GM18499 (cell line): ENCODE measurements around the gene RNF186.
"Not testable (repeated sequence)": the region's sequence is repeated elsewhere in the genome, so short reads cannot be mapped to it uniquely, and the experiment has no call there.

Experiments used
- ATAC-seq: cut with Tn5 transposase; IDR thresholded peaks from one replicate; pipeline ENCODE4 v1.9.1; 2021; ENCODE audit warnings: moderate number of reproducible peaks; ENCODE audit not compliant: insufficient read depth, unreplicated experiment

Gene RNF186

GRCh38 chr1:19814681-19815503, at the start of gene RNF186:
Gene RNF186 (minus strand): TSS chr1:19815283. CDS start chr1:19815101, 182 bp downstream.
- no peak for ATAC-seq

DNA sequence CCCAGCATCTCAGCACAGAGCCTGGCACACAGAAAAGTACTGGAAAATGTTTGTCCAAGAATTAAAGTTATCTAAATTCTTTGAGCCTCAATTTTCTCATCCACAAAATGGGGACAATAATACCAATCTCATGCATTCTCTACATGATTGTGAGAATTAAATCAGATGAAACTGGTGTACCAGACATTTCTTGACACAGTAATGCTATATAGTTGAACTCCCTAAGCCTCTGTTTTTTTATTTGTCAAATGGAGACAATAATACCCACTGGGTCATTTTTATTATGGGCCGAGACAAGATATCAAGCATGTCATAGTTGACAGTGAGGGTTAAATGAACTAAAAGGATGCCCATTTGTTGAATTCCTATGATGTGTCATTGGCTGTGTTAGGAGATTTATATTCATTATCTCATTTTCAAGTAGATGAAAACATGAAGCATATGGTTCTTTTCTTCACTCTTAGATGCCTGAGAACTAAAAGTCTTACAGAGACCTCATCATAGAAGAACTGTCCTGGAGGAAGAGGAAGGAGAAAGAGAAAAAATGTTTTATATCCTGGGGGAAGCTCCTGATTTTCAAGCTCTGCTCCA, 49.6 kb upstream of the RNF186 start:
- no peak for ATAC-seq

DNA sequence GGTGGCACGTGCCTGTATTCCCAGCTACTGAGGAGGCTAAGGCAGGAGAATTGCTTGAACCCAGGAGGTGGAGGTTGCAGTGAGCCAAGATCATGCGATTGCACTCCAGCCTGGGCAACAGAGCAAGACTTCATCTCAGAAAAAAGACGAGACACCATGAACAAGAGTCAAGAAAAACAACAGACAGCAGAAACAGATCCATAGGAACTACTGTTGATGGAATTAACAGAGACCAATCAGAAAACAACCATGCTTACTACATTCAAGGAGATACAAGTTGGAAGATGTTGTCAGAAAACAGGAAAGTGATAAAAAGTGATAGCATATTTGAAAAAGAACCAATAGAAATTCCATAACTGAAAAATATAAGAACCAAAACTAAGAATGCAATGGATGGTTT, 47.9 kb upstream of the RNF186 start:
- no peak for ATAC-seq

GRCh38 chr1:19861842-19862530, 46.9 kb upstream of the RNF186 start:
- ATAC-seq: no peak

GRCh38 chr1:19861034-19861433, 46.0 kb upstream of the RNF186 start:
- ATAC-seq: no peak

- ATAC-seq: no peak
Observed at GRCh38 chr1:19860418-19860817, 45.3 kb upstream of the RNF186 start.

DNA sequence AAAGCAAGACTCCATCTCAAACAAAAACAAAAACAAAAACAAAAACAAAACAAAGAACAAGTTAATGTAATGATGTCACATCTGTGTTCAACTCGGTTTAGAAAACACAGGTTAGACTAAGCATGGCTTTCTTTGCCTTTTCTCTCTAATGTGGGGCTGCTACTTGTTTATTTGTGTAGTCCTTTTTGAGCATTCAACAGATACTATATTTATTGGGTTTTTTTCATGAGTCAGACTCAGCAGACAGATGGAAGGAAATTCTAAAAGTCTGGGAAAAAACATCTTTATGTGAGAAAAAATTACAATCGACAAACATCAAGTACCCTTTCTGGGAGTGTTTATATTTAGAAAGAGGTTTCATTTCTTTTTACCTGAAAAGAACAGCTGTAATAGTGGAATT, 44.8 kb upstream of the RNF186 start:
- ATAC-seq: no peak

DNA sequence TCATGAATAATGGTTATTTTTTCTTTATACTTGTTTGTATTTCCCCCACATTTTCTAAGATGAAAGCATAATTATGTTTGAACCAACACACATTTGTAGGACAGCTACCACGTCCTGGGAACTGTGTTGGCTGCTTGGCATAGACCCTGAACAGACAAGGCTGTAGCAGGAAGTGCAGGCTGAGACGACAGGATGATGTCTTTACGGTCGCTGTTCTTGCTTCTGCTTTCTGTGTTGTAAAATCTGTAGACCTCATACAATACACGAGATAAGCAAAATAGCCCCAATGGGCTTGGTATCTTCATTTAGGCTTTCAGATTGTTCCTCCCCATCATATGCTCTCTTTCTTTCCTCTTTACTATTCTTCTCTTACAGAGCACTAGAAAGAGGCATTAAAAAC, 43.8 kb upstream of the RNF186 start:
- no peak for ATAC-seq

GRCh38 chr1:19854866-19855265, 39.8 kb upstream of the RNF186 start:
- no peak for ATAC-seq

- ATAC-seq: no peak
Observed at GRCh38 chr1:19852036-19852435, 37.0 kb upstream of the RNF186 start.

- no peak for ATAC-seq
Observed at GRCh38 chr1:19850214-19850613, 35.1 kb upstream of the RNF186 start.

- not testable (repeated sequence) for ATAC-seq
Observed at GRCh38 chr1:19849307-19849706, 34.2 kb upstream of the RNF186 start.

GRCh38 chr1:19847334-19847733, 32.3 kb upstream of the RNF186 start:
- not testable (repeated sequence) for ATAC-seq

DNA sequence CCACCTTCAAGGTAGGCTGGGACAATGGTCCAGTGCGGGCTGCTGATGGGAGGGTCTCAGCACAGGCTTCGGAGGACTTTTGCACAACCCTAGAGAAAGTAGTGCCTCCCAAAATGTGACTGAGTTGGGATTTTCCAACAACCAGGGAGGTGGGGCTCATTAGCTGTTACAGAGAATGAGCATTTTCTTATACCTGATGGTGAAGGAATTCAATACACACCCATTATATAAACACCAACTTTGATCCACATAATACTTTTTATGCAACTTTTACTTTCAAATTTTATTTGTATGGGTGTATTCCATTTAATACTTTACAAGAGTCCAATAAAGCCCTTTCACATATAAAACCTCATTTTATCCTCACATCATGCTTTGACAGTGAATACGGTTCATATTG, 31.3 kb upstream of the RNF186 start:
- no peak for ATAC-seq

GRCh38 chr1:19845555-19845954, 30.5 kb upstream of the RNF186 start:
- ATAC-seq: no peak

DNA sequence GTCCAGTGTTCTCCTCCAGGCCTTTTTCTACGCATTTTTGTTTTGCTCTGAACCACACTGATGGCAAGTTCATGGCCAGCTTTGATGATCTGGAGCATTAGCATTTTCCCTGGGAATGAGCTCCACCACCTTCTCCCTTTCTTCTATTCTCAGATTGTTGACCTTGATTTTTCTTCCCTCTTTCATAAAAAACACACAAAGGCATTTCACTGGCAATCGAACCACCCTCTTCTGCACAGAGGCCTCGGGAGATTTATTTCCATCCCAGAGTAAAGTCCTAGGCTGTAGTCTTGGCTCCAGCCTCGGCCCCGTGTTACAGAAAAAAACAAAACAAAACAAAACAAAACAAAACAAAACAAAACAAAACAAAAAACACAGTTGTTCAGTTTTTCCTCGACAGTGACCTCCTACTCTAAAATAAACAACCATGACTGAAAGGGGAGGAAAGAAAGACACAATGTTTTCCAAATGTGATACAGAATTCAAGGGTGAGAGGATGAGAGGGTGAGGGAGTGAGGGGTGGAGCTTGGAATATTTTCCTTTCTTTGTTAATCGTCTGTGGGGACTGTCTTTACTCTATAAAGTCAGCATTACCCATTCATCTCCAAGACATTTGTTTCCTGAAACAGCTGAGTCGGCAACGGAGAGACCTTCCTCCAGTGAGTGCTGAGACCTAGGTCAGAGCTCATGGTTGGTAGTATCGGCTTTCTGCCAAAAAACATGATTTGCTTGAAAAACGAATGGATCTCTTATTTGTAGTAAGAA, 29.8 kb upstream of the RNF186 start:
- ATAC-seq: no peak

- ATAC-seq: no peak
Observed at GRCh38 chr1:19840228-19840627, 25.1 kb upstream of the RNF186 start.

DNA sequence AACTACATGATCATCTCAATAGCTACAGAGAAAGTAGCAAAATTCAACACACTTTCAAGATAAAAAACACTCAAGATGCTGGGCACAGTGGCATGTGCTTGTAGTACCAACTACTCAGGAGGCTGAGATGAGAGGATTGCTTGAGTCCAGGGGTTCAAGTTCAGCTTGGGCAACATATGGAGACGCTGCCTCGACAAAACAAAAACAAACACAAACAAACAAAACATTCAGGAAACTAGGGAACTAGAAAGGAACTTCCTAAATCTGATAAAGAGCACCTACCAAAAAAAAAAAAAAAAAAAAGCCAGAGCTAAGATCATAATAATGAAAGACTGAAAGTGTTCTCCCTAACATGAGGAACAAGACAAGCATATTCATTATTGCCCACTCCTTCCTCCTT, 22.8 kb upstream of the RNF186 start:
- ATAC-seq: no peak

- ATAC-seq: no peak
Observed at GRCh38 chr1:19835578-19835977, 20.5 kb upstream of the RNF186 start.

GRCh38 chr1:19831441-19831840, 16.4 kb upstream of the RNF186 start:
- ATAC-seq: no peak

- ATAC-seq: no peak
Observed at GRCh38 chr1:19828546-19828945, 13.5 kb upstream of the RNF186 start.
